ENCODE measurements around the gene OR52N4.

OR52N4 gene

GRCh38 chr11:5738431-5738830 lies 15.6 kb upstream of the OR52N4 start:
- Histone ChIP-seq H3K4me1 (ENCODE audit: insufficient read depth, low read length) (no peaks in the 10 kb centered on the region), H3K27ac (ENCODE audit: low read length) (no peak overlapping the region), H3K4me3 (ENCODE audit: low read length) (no peak overlapping the region), H3K9ac (ENCODE audit: low read depth, low read length) (no peak overlapping the region), H3K9me3 (ENCODE audit: insufficient read depth, low read depth, low read length) (no peaks in the 10 kb centered on the region), H3K27me3 (ENCODE audit: insufficient read depth, low read length) (no peaks in the 10 kb centered on the region), H3K36me3 (ENCODE audit: insufficient read depth, low read depth, low read length) (no peaks in the 10 kb centered on the region)

GRCh38 chr11:5746614-5747013 lies 7.4 kb upstream of the OR52N4 start:
- Histone ChIP-seq H3K36me3 (ENCODE audit: insufficient read depth, low read depth, low read length) (no peaks in the 10 kb centered on the region), H3K4me3 (ENCODE audit: low read length) (no peak overlapping the region), H3K9me3 (ENCODE audit: insufficient read depth, low read depth, low read length) (no peaks in the 10 kb centered on the region), H3K27ac (ENCODE audit: low read length) (no peak overlapping the region), H3K4me1 (ENCODE audit: insufficient read depth, low read length) (no peaks in the 10 kb centered on the region), H3K27me3 (ENCODE audit: insufficient read depth, low read length) (no peaks in the 10 kb centered on the region), H3K9ac (ENCODE audit: low read depth, low read length) (no peak overlapping the region)

GRCh38 chr11:5749836-5750235 lies 4.2 kb upstream of the OR52N4 start:
- Histone ChIP-seq H3K4me1 (ENCODE audit: insufficient read depth, low read length) (no peaks in the 10 kb centered on the region), H3K27me3 (ENCODE audit: insufficient read depth, low read length) (no peaks in the 10 kb centered on the region), H3K36me3 (ENCODE audit: insufficient read depth, low read depth, low read length) (no peaks in the 10 kb centered on the region), H3K9me3 (ENCODE audit: insufficient read depth, low read depth, low read length) (no peaks in the 10 kb centered on the region), H3K4me3 (ENCODE audit: low read length) (no peak overlapping the region), H3K27ac (ENCODE audit: low read length) (no peak overlapping the region), H3K9ac (ENCODE audit: low read depth, low read length) (no peak overlapping the region)

GRCh38 chr11:5767056-5767455 lies 13.0 kb downstream of the OR52N4 start:
- H3K4me3 ChIP-seq (ENCODE audit: low read length) = no peak overlapping the region
- no peaks in the 10 kb centered on the region for H3K4me1 ChIP-seq (ENCODE audit: insufficient read depth, low read length)
- no peak overlapping the region for H3K9ac ChIP-seq (ENCODE audit: low read depth, low read length)
- no peak overlapping the region for H3K27ac ChIP-seq (ENCODE audit: low read length)
- no peaks in the 10 kb centered on the region for H3K27me3 ChIP-seq (ENCODE audit: insufficient read depth, low read length)
- H3K36me3 ChIP-seq (ENCODE audit: insufficient read depth, low read depth, low read length) = no peaks in the 10 kb centered on the region
- H3K9me3 ChIP-seq (ENCODE audit: insufficient read depth, low read depth, low read length) = no peaks in the 10 kb centered on the region

GRCh38 chr11:5783255-5783654 lies 29.2 kb downstream of the OR52N4 start, which contains the start of gene OR52N5:
TSS of gene OR52N5 (minus strand) at chr11:5783355. CDS start at chr11:5778634, 4,721 bp downstream.
- Histone ChIP-seq H3K27ac (ENCODE audit: low read length) (no peak within 1 kb of the TSS), H3K36me3 (ENCODE audit: insufficient read depth, low read depth, low read length) (no peaks in the 10 kb centered on the region), H3K9me3 (ENCODE audit: insufficient read depth, low read depth, low read length) (no peaks in the 10 kb centered on the region), H3K4me1 (ENCODE audit: insufficient read depth, low read length) (no peaks in the 10 kb centered on the region), H3K27me3 (ENCODE audit: insufficient read depth, low read length) (no peaks in the 10 kb centered on the region), H3K9ac (ENCODE audit: low read depth, low read length) (no peak within 1 kb of the TSS), H3K4me3 (ENCODE audit: low read length) (no peak within 1 kb of the TSS)

GRCh38 chr11:5791165-5791564 lies 37.1 kb downstream of the OR52N4 start, which contains the start of gene OR52N1:
TSS of gene OR52N1 (minus strand) at chr11:5791265. CDS start at chr11:5788816, 2,449 bp downstream.
- Histone ChIP-seq H3K4me1 (ENCODE audit: insufficient read depth, low read length) (no peaks in the 10 kb centered on the region), H3K4me3 (ENCODE audit: low read length) (no peak within 1 kb of the TSS), H3K9me3 (ENCODE audit: insufficient read depth, low read depth, low read length) (no peaks in the 10 kb centered on the region), H3K9ac (ENCODE audit: low read depth, low read length) (no peak within 1 kb of the TSS), H3K36me3 (ENCODE audit: insufficient read depth, low read depth, low read length) (no peaks in the 10 kb centered on the region), H3K27ac (ENCODE audit: low read length) (no peak within 1 kb of the TSS), H3K27me3 (ENCODE audit: insufficient read depth, low read length) (no peaks in the 10 kb centered on the region)

- H3K36me3 ChIP-seq (ENCODE audit: insufficient read depth, low read depth, low read length) = no peaks in the 10 kb centered on the region
- no peaks in the 10 kb centered on the region for H3K9me3 ChIP-seq (ENCODE audit: insufficient read depth, low read depth, low read length)
- no peaks in the 10 kb centered on the region for H3K4me1 ChIP-seq (ENCODE audit: insufficient read depth, low read length)
- H3K27ac ChIP-seq (ENCODE audit: low read length) = no peak overlapping the region
- no peaks in the 10 kb centered on the region for H3K27me3 ChIP-seq (ENCODE audit: insufficient read depth, low read length)
- no peak overlapping the region for H3K4me3 ChIP-seq (ENCODE audit: low read length)
- H3K9ac ChIP-seq (ENCODE audit: low read depth, low read length) = no peak overlapping the region
Observed at GRCh38 chr11:5796541-5796940, 42.5 kb downstream of the OR52N4 start.

GRCh38 chr11:5803982-5804381 lies 49.9 kb downstream of the OR52N4 start:
- Histone ChIP-seq H3K4me1 (ENCODE audit: insufficient read depth, low read length) (no peaks in the 10 kb centered on the region), H3K27ac (ENCODE audit: low read length) (no peak overlapping the region), H3K27me3 (ENCODE audit: insufficient read depth, low read length) (no peaks in the 10 kb centered on the region), H3K9ac (ENCODE audit: low read depth, low read length) (no peak overlapping the region), H3K36me3 (ENCODE audit: insufficient read depth, low read depth, low read length) (no peaks in the 10 kb centered on the region), H3K9me3 (ENCODE audit: insufficient read depth, low read depth, low read length) (peaks cover 9% of the 10 kb centered on the region; the same call in 1 of the 2 replicates), H3K4me3 (ENCODE audit: low read length) (no peak overlapping the region)

Data from iPS-20b (cell line).